ENCODE measurements around the gene SORBS1.

The SORBS1 gene

GRCh38 chr10:95457319-95457886 lies 103.8 kb downstream of the SORBS1 start:
- DNase-seq = no peak

GRCh38 chr10:95456516-95456915 lies 104.7 kb downstream of the SORBS1 start:
- DNase-seq = no peak

GRCh38 chr10:95454940-95455339 lies 106.2 kb downstream of the SORBS1 start:
- no peak for DNase-seq

- DNase-seq = no peak
Measured at GRCh38 chr10:95454356-95454755, 106.8 kb downstream of the SORBS1 start.

GRCh38 chr10:95451568-95452524 lies 109.3 kb downstream of the SORBS1 start:
- no peak for DNase-seq

GRCh38 chr10:95451150-95451549 lies 110.0 kb downstream of the SORBS1 start:
- no peak for DNase-seq

GRCh38 chr10:95450188-95450587 lies 111.0 kb downstream of the SORBS1 start:
- no peak for DNase-seq

- DNase-seq = no peak
Measured at GRCh38 chr10:95447685-95448084, 113.5 kb downstream of the SORBS1 start.

GRCh38 chr10:95445837-95446486 lies 115.2 kb downstream of the SORBS1 start:
- no peak for DNase-seq

- no peak for DNase-seq
Measured at GRCh38 chr10:95445223-95445836, 115.8 kb downstream of the SORBS1 start.

GRCh38 chr10:95444792-95445191 lies 116.4 kb downstream of the SORBS1 start:
- no peak for DNase-seq

GRCh38 chr10:95443636-95444035 lies 117.5 kb downstream of the SORBS1 start:
- no peak for DNase-seq

- no peak for DNase-seq
Measured at GRCh38 chr10:95442341-95442740, 118.8 kb downstream of the SORBS1 start.

- DNase-seq = no peak
Measured at GRCh38 chr10:95441547-95441923, 119.6 kb downstream of the SORBS1 start.

- DNase-seq = no peak
Measured at GRCh38 chr10:95440756-95441546, 120.2 kb downstream of the SORBS1 start.

GRCh38 chr10:95440038-95440725 lies 121.0 kb downstream of the SORBS1 start:
- DNase-seq = no peak

- no peak for DNase-seq
Measured at GRCh38 chr10:95438781-95439180, 122.4 kb downstream of the SORBS1 start.

- no peak for DNase-seq
Measured at GRCh38 chr10:95437669-95438068, 123.5 kb downstream of the SORBS1 start.

GRCh38 chr10:95435548-95436279 lies 125.5 kb downstream of the SORBS1 start:
- DNase-seq = no peak

GRCh38 chr10:95434583-95434982 lies 126.6 kb downstream of the SORBS1 start:
- no peak for DNase-seq

GRCh38 chr10:95431900-95432342 lies 129.2 kb downstream of the SORBS1 start:
- DNase-seq = no peak

Measured in activated CD8-positive, alpha-beta memory T cell treated with anti-CD3 and anti-CD28 coated beads, Interleukin-2, amount 50 U/mL, for 48 hours (primary cell).